ENCODE measurements around the gene GMPPB. TPM values are rescaled to one million over a fixed set of nuclear protein-coding genes. Genes with fewer than 3 reads are reported as not detected.
"Not testable (repeated sequence)": the region's sequence is repeated elsewhere in the genome, so short reads cannot be mapped to it uniquely, and the experiment has no call there.

Gene GMPPB
- total and polyA plus RNA-seq, 12 donors = 8.7 to 48.8 (median 12.9) TPM

- Histone ChIP-seq H3K27me3 (peaks cover 0 to 14% (median 0%) of the 10 kb centered on the region in 7 donors), H3K36me3 (peaks cover 0 to 36% (median 20%) of the 10 kb centered on the region in 9 donors), H3K4me3 (peak overlapping the region in 9 of 10 donors; percentile 3 to 43 (median 32)), H3K4me1 (peaks cover 4 to 40% (median 31%) of the 10 kb centered on the region in 9 donors)
- intact Hi-C loops (cut with DNase I); H3K9me3 ChIP-seq; H3K27ac ChIP-seq: not testable (repeated sequence)
- 3 to 4% methylated on average over 21 to 25 of the region's 29 CpGs for WGBS, 2 donors
- DNase-seq = peak in 1 of 2 donors; percentile 33
- ATAC-seq = peak in 5 of 8 donors; percentile 1 to 6 (median 3)
Measured at GRCh38 chr3:49686346-49686745, 37.4 kb downstream of the GMPPB start.

GRCh38 chr3:49685846-49686245 lies 37.9 kb downstream of the GMPPB start:
- intact Hi-C loops (cut with DNase I); DNase-seq; ATAC-seq; H3K27ac ChIP-seq; H3K9me3 ChIP-seq; H3K4me3 ChIP-seq: not testable (repeated sequence)
- Histone ChIP-seq H3K36me3 (peaks cover 0 to 41% (median 25%) of the 10 kb centered on the region in 9 donors), H3K27me3 (peaks cover 0 to 14% (median 0%) of the 10 kb centered on the region in 7 donors), H3K4me1 (peaks cover 4 to 35% (median 26%) of the 10 kb centered on the region in 9 donors)
- WGBS, 2 donors = 28 to 30% methylated on average over 30 to 35 of the region's 36 CpGs

DNA sequence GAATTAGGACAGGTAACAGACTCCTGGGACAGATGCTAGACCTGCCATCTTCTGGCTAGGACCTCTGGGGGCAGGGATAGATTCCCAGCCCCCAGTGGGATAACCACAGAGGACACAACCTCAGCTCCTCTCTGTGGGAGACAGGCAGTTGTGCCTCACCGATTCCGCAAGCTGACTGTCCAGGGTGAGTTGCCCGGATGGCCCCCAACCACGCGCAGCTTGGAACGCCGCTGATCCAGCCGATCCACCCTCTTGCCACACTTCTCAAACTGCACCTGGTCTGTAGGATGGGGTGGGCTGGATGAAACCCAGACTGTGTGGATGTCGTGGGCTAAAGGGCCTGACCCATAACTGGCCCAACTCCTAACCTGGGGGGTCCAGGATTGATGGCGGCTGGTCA lies 38.6 kb downstream of the GMPPB start:
- H3K27me3 ChIP-seq = peaks cover 0 to 14% (median 0%) of the 10 kb centered on the region in 7 donors
- H3K4me1 ChIP-seq = peaks cover 4 to 28% (median 18%) of the 10 kb centered on the region in 9 donors
- intact Hi-C loops (cut with DNase I); H3K27ac ChIP-seq; H3K9me3 ChIP-seq; DNase-seq; H3K4me3 ChIP-seq; ATAC-seq: not testable (repeated sequence)
- WGBS, 2 donors = 94 to 98% methylated on average over 10 of the region's 10 CpGs
- peaks cover 0 to 48% (median 32%) of the 10 kb centered on the region in 9 donors for H3K36me3 ChIP-seq

GRCh38 chr3:49684453-49684852 lies 39.3 kb downstream of the GMPPB start:
- Histone ChIP-seq H3K4me1 (peaks cover 4 to 25% (median 15%) of the 10 kb centered on the region in 9 donors), H3K27me3 (peaks cover 0 to 14% (median 0%) of the 10 kb centered on the region in 7 donors), H3K36me3 (peaks cover 0 to 55% (median 39%) of the 10 kb centered on the region in 9 donors)
- H3K27ac ChIP-seq; intact Hi-C loops (cut with DNase I); DNase-seq; H3K9me3 ChIP-seq; ATAC-seq; H3K4me3 ChIP-seq: not testable (repeated sequence)
- WGBS, 2 donors = 94 to 95% methylated on average over 2 of the region's 2 CpGs

DNA sequence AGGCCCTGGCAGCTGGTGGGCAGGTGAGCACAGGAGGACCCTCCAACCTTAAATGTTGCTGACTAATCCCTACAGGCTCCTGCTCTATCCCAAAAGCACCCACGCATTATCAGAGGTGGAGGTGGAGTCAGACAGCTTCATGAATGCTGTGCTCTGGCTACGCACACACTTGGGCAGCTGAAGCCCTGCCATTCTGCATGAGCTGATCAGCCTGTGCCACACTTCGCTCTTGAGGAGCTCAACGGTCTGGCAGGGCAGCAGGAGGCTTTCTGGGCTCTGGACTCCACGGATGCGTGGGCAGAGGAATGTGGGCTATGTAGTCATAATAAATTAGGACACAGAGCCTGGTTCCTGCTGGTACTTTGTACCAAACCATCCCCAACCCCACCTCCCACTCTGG lies 40.6 kb downstream of the GMPPB start:
- 84 to 87% methylated on average over 6 of the region's 6 CpGs for WGBS, 2 donors
- H3K9me3 ChIP-seq = no peaks in the 10 kb centered on the region
- peaks cover 0 to 16% (median 7%) of the 10 kb centered on the region in 9 donors for H3K4me1 ChIP-seq
- DNase-seq (no peak), ATAC-seq (no peak)
- intact Hi-C loops (cut with DNase I) = no loop called here
- H3K27ac ChIP-seq = no peak overlapping the region
- H3K4me3 ChIP-seq = no peak overlapping the region
- peaks cover 5 to 68% (median 52%) of the 10 kb centered on the region in 9 donors for H3K36me3 ChIP-seq
- TF ChIP-seq, protein P1, sequence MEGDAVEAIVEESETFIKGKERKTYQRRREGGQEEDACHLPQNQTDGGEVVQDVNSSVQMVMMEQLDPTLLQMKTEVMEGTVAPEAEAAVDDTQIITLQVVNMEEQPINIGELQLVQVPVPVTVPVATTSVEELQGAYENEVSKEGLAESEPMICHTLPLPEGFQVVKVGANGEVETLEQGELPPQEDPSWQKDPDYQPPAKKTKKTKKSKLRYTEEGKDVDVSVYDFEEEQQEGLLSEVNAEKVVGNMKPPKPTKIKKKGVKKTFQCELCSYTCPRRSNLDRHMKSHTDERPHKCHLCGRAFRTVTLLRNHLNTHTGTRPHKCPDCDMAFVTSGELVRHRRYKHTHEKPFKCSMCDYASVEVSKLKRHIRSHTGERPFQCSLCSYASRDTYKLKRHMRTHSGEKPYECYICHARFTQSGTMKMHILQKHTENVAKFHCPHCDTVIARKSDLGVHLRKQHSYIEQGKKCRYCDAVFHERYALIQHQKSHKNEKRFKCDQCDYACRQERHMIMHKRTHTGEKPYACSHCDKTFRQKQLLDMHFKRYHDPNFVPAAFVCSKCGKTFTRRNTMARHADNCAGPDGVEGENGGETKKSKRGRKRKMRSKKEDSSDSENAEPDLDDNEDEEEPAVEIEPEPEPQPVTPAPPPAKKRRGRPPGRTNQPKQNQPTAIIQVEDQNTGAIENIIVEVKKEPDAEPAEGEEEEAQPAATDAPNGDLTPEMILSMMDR (IDR thresholded peaks at IDR 0.05) = no peak
- peaks cover 0 to 14% (median 0%) of the 10 kb centered on the region in 7 donors for H3K27me3 ChIP-seq

DNA sequence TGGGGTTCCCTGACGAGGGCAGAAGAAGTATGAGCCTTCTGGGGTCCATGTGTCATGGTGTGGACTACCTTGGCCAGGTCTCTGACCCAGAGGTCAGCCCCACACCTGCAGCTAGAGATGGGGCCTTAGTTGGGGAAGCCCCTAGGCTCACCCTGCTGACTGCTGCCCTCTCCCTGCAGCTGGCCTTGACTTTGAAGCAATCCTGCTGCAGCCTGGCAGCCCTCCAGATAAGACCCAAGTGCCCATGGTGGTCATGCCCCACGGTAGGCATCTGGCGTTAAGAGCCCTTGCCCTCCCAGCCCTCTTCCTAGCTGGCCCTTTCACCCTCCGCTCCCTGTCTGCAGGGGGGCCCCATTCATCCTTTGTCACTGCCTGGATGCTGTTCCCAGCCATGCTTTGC lies 42.2 kb downstream of the GMPPB start:
- TF ChIP-seq, protein P1 (IDR thresholded peaks at IDR 0.05) = no peak
- Histone ChIP-seq H3K27me3 (peaks cover 0 to 7% (median 0%) of the 10 kb centered on the region in 7 donors), H3K4me3 (no peak overlapping the region), H3K36me3 (peaks cover 5 to 84% (median 65%) of the 10 kb centered on the region in 9 donors), H3K9me3 (no peaks in the 10 kb centered on the region), H3K27ac (no peak overlapping the region), H3K4me1 (peaks cover 0 to 4% (median 0%) of the 10 kb centered on the region in 9 donors)
- ATAC-seq (no peak), DNase-seq (no peak)
- intact Hi-C loops (cut with DNase I) = no loop called here
- 78 to 82% methylated on average over 4 of the region's 4 CpGs for WGBS, 2 donors
